Ecto neural progenitor cell (in vitro differentiated cells): ENCODE measurements around the gene CMTM4.
A peak's percentile ranks its signal among the peaks of the same experiment; 100 is the strongest.

Experiments
- DNase-seq: peaks from one replicate; pipeline ENCODE4 v3.0.0-alpha.2; 2018; ENCODE audit warnings: low spot score

The CMTM4 gene

GRCh38 chr16:66696669-66697630 is at the start of gene CMTM4:
Gene CMTM4 (minus strand): TSS chr16:66696743. CDS start chr16:66696525, 218 bp downstream.
- peak; percentile 92 for DNase-seq

GRCh38 chr16:66746048-66746447 is 49.5 kb upstream of the CMTM4 start:
- DNase-seq = no peak

GRCh38 chr16:66741950-66742808 is 45.6 kb upstream of the CMTM4 start:
- DNase-seq = no peak

GRCh38 chr16:66741169-66741900 is 44.8 kb upstream of the CMTM4 start:
- DNase-seq = no peak

DNA sequence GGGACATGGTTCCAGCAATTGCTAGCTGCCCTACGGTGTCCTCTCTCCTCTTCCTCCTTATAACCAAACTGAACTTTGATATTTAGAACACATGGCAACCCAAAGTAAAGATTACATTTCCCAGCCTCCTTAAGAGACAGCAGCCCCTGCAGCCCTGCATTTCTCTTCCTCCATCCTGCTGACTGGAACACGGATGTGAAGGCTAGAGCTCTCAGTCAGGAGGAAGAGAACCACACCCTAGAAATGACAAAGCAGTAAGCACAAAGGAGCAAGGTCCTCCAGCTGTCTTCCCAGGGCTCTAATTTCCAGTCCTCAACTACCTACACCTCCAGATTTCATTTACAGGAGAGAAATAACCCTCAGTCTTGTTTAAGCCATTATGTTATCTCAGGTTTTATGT is 44.0 kb upstream of the CMTM4 start:
- no peak for DNase-seq

- no peak for DNase-seq
Observed at GRCh38 chr16:66740010-66740409, 43.5 kb upstream of the CMTM4 start.

DNA sequence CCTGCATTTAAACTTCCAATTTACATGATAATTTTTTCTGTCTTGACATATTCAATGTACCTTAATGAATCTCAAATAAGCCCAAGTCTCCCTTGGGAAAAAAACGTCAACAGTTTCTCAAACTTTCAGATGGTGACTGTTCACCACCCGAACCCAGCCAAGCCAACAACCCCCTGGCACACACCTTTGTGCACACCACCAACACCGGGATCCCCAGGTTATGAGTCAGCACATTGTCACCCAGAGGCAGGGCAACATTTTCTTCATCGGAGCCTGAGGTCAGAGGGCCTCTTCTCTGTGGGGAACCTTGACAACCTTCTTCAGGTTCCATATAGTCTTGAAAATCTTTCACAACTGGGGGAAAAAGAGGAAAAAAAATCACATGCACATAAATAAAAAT is 39.3 kb upstream of the CMTM4 start:
- no peak for DNase-seq

DNA sequence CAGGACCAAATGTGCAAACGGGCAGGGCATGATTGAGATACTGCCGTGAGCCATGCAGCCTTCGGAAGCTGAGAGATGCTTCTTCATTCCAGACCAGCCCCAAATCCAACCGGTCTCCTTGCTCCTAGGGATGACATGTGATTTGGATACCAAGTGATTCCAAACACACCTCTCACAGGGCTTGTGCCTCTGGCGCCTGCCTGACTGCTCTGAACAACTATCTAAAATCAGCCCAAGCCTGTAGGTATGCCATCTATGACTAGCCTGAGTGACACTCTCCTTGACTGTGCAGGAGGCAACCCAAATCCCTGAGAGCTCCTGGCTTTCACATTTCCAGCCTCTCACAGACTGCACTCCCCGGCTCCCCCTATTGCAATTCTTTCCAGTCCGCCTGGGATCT is 34.6 kb upstream of the CMTM4 start:
- DNase-seq = no peak

GRCh38 chr16:66728804-66729203 is 32.3 kb upstream of the CMTM4 start:
- no peak for DNase-seq

DNA sequence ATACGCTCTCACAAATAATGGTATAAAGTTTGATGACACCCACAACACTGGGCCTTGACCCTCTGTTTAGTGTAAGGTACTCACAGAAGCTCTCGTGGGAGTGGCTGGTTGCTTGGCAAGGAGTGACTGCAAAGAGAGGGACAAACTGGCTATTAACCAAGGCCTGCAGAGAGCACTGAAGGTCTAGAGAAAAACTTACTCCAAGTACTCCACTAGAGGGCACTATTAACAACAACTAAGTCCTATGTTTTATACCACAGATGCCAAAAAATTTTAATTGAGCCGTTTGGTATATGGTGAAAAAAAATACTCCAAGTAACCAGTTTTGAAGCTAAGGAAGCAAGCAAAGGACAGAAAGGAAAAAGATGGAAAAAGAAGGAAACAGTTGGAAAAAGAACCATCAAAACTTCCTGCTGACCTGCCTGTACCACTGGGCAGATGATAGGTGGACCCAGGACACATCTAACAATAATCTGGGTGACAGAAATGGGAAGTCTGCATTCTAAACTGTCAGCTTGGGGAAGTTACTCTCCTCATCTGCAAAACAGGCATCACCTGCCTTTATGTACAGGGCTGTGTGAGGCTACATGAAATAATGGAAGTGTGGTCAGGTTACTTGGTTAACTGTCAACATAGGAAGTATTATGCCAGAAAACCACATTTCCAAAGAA is 31.7 kb upstream of the CMTM4 start:
- no peak for DNase-seq

GRCh38 chr16:66720766-66721165 is 24.2 kb upstream of the CMTM4 start:
- no peak for DNase-seq

DNA sequence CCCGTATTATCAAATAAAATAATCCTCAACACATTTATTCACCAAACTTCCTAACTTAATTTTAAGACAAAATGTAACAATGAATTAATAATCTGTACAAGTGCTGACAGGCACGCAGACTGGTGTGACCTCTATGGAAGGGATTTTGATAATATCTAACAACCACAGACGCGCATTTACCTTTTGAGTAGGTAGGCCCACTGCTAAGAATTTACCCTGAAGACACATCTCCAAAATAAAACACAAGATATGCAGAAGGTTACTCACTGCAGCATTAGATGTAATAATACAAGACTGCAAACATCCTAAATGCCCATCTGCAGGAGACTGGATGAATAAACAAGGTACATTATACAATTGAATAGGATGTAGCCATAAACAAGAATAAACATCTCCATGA is 22.7 kb upstream of the CMTM4 start:
- DNase-seq = no peak

GRCh38 chr16:66717776-66718175 is 21.2 kb upstream of the CMTM4 start:
- DNase-seq = no peak

DNA sequence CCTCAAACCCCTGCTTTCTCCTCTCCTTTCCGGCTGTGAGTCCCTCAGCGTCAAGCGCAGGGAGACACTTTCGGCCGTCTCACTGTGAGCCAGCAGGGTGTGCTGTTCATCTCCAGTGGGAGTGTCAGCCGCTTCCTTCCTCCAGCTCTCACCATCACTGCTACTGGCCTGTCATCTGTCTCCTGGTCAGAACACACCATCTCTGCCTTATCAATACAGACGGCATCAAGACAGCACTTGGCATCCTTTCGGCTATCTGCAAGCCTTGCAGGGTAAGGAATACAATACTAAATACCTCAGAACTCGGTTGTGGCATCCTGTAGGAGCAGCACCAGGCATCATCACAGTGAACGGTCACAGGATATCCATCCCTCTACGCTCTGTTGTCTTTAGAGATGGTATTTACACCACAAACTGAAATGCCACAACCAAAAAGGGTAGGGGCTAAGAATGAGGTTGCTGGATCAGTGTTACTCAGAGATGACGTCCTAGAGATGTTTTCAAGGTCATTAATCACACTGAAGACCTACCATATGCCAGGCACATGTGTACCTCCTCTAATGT is 20.7 kb upstream of the CMTM4 start:
- DNase-seq = peak; percentile 65

DNA sequence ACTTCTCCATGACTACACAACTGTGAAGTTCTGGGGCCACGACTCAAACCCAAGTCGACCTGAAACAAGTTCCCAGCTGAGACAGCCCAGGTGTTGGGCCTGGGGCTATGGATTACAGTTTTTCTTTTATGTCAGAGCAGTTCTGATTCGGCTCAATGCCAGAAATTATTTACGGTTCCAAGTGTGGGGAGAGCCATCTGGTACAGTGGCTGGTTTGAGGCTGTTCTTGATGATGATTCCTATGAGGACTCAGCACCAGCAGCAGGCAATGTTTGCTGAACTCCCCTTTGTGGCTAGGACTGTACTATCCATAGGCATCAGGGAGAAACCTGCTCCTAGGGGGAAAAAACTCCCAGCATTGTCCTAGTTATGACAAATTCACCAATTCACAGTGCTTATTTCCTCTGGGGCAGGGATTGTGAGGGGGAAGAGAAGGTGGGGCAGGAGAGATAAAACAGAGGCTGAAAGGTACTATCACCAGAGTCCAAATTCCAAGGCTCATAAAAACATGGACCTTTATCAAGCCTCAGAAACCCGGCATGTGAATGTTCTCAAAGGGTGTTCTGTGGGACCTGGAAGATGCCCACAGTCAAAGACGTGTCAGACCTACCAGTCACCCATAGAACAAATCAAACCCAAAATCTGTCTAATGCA is 18.2 kb upstream of the CMTM4 start:
- DNase-seq = no peak

GRCh38 chr16:66714062-66714461 is 17.5 kb upstream of the CMTM4 start:
- no peak for DNase-seq

GRCh38 chr16:66713076-66713475 is 16.5 kb upstream of the CMTM4 start:
- DNase-seq = no peak

DNA sequence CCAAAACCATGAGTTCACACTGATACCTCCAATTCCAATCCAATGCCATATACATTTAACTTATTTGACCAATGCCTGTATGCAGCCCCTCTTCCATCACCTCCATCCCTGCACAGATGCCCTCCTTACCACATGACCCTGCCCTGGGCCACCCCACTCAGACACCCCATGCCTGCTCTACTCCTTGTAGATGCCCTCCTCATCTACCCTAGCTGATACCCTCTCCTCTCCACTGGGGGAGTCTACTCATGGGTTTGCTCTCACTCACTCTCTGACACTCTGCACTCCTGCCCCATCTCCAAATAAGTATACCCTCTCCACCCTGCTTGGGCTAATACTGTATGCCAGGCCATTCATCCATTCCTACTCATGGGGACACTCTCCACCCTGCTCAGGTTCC is 16.0 kb upstream of the CMTM4 start:
- no peak for DNase-seq

DNA sequence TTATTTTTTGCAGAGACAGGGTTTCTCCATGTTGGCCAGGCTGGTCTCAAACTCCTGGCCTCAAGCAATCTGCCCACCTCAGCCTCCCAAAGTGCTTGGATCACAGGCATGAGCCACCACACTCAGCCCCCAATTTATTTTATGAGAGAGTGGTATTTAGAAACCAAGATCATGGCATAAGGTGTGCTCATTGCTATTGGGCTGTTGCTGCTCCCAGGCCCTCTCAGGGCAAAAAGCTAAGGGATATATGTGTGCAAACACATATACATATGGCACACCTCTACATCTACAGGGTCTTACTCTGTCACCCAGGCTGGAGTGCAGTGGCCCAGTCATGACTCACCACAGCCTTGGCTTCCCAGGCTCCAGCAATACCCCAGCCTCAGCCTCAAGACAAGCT is 15.0 kb upstream of the CMTM4 start:
- DNase-seq = no peak

DNA sequence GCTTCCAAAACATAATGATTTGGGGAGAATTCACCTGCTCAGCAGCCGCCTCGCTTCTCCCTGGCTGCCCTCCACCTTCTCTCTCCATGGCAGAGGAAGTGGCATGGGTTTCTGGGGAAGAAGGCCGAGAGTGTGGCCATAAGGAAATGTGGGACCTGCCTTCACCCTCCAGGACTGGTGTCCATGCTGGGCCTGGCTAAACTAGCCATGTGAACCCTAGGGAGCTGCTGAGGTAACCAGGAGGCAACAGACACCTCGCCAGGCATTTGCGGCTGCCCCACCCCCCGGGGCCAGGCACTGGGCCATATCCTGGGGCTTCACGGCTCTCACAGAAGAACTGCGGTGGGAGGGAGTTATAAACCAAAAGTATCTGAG is 9.9 kb upstream of the CMTM4 start:
- DNase-seq = no peak
